ENCODE data around the gene FXYD7. TPM values are rescaled to one million over a fixed set of nuclear protein-coding genes. Genes with fewer than 3 reads are reported as not detected.

The FXYD7 gene
- total and polyA plus RNA-seq, 2 of the 13 experiments (the other 11 are each of a cell fraction or from before 2014, with no cell fraction given) = 0.55 TPM; not detected in 1

DNA sequence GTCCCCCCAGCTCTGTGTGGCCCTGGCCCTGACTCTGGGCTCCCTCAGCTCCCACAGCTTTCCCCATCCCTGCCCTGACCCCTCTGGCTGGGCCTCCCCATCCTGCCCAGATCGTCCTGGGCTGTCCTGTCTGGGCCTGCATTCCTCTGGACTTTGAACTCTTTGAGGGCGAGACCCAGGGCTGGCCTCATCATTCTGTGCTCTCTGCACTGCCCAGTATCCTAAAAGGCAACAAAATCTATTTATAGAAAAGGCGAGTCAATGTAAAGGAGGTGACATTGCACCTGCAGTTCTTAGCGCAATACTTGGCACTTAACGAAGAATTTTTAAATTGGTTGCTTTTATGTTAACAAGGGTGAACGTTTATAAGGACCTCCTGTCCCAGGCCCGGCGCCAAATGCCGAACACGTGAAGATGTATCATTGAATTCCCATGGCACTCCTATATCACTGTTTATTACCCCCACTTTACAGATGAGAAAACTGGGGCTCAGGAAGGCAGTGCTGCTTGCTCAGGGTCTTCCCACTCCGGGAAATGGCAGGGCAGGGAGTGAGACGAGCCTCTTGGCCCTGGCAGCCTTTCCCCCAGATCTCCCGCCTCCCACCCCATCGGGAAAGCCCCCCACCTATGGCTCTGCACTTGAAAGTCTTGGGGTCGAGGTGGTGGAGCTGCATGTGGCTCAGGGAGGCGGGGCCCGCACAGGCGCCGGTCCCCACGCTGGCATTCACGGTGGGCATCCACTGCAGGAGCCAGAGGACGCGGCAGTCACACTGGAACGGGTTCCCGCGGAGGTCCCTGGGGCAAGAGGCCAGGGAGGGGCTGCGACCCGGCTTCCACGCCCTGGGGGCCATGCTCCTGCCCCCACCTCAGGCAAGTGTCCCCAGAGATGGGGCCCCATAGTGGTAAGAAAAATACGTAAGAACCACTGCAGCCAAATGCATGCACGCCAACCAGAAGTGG lies 12.0 kb upstream of the FXYD7 start (continued):
- TF ChIP-seq, protein P1, sequence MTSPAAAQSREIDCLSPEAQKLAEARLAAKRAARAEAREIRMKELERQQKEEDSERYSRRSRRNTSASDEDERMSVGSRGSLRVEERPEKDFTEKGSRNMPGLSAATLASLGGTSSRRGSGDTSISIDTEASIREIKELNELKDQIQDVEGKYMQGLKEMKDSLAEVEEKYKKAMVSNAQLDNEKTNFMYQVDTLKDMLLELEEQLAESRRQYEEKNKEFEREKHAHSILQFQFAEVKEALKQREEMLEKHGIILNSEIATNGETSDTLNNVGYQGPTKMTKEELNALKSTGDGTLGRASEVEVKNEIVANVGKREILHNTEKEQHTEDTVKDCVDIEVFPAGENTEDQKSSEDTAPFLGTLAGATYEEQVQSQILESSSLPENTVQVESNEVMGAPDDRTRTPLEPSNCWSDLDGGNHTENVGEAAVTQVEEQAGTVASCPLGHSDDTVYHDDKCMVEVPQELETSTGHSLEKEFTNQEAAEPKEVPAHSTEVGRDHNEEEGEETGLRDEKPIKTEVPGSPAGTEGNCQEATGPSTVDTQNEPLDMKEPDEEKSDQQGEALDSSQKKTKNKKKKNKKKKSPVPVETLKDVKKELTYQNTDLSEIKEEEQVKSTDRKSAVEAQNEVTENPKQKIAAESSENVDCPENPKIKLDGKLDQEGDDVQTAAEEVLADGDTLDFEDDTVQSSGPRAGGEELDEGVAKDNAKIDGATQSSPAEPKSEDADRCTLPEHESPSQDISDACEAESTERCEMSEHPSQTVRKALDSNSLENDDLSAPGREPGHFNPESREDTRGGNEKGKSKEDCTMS (CRISPR knock-in tag; conservative IDR thresholded peaks at IDR 0.05) = no peak
- TF ChIP-seq, protein P2, sequence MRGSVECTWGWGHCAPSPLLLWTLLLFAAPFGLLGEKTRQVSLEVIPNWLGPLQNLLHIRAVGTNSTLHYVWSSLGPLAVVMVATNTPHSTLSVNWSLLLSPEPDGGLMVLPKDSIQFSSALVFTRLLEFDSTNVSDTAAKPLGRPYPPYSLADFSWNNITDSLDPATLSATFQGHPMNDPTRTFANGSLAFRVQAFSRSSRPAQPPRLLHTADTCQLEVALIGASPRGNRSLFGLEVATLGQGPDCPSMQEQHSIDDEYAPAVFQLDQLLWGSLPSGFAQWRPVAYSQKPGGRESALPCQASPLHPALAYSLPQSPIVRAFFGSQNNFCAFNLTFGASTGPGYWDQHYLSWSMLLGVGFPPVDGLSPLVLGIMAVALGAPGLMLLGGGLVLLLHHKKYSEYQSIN (CRISPR knock-in tag; IDR thresholded peaks at IDR 0.05; ENCODE audit: borderline replicate concordance) = no peak
- TF ChIP-seq ZNF670 (CRISPR knock-in tag; IDR thresholded peaks at IDR 0.05; ENCODE audit: borderline replicate concordance) (no peak), RBAK (CRISPR knock-in tag; IDR thresholded peaks at IDR 0.05) (no peak), MIXL1 (CRISPR knock-in tag; IDR thresholded peaks at IDR 0.05) (peak; percentile 68), ZNF841 (CRISPR knock-in tag; IDR thresholded peaks at IDR 0.05; ENCODE audit: borderline replicate concordance) (no peak), HOXA7 (CRISPR knock-in tag; IDR thresholded peaks at IDR 0.05) (no peak), KMT2A (CRISPR knock-in tag; IDR thresholded peaks at IDR 0.05) (no peak), KLF16 (CRISPR knock-in tag; IDR thresholded peaks at IDR 0.05) (no peak), ZNF12 (CRISPR knock-in tag; IDR thresholded peaks at IDR 0.05) (no peak), IRF2 (CRISPR knock-in tag; IDR thresholded peaks at IDR 0.05) (no peak; the same call in 1 of the 2 replicates), ZNF235 (CRISPR knock-in tag; IDR thresholded peaks at IDR 0.05; ENCODE audit: borderline replicate concordance) (no peak), NFYC (CRISPR knock-in tag; IDR thresholded peaks at IDR 0.05) (no peak), SRY (CRISPR knock-in tag; IDR thresholded peaks at IDR 0.05) (no peak)
- TF ChIP-seq, protein P3, sequence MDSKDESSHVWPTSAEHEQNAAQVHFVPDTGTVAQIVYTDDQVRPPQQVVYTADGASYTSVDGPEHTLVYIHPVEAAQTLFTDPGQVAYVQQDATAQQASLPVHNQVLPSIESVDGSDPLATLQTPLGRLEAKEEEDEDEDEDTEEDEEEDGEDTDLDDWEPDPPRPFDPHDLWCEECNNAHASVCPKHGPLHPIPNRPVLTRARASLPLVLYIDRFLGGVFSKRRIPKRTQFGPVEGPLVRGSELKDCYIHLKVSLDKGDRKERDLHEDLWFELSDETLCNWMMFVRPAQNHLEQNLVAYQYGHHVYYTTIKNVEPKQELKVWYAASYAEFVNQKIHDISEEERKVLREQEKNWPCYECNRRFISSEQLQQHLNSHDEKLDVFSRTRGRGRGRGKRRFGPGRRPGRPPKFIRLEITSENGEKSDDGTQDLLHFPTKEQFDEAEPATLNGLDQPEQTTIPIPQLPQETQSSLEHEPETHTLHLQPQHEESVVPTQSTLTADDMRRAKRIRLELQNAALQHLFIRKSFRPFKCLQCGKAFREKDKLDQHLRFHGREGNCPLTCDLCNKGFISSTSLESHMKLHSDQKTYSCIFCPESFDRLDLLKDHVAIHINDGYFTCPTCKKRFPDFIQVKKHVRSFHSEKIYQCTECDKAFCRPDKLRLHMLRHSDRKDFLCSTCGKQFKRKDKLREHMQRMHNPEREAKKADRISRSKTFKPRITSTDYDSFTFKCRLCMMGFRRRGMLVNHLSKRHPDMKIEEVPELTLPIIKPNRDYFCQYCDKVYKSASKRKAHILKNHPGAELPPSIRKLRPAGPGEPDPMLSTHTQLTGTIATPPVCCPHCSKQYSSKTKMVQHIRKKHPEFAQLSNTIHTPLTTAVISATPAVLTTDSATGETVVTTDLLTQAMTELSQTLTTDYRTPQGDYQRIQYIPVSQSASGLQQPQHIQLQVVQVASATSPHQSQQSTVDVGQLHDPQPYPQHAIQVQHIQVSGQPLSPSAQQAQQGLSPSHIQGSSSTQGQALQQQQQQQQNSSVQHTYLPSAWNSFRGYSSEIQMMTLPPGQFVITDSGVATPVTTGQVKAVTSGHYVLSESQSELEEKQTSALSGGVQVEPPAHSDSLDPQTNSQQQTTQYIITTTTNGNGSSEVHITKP (CRISPR knock-in tag; IDR thresholded peaks at IDR 0.05; ENCODE audit: low read depth) = no peak
- TF ChIP-seq, protein P4, sequence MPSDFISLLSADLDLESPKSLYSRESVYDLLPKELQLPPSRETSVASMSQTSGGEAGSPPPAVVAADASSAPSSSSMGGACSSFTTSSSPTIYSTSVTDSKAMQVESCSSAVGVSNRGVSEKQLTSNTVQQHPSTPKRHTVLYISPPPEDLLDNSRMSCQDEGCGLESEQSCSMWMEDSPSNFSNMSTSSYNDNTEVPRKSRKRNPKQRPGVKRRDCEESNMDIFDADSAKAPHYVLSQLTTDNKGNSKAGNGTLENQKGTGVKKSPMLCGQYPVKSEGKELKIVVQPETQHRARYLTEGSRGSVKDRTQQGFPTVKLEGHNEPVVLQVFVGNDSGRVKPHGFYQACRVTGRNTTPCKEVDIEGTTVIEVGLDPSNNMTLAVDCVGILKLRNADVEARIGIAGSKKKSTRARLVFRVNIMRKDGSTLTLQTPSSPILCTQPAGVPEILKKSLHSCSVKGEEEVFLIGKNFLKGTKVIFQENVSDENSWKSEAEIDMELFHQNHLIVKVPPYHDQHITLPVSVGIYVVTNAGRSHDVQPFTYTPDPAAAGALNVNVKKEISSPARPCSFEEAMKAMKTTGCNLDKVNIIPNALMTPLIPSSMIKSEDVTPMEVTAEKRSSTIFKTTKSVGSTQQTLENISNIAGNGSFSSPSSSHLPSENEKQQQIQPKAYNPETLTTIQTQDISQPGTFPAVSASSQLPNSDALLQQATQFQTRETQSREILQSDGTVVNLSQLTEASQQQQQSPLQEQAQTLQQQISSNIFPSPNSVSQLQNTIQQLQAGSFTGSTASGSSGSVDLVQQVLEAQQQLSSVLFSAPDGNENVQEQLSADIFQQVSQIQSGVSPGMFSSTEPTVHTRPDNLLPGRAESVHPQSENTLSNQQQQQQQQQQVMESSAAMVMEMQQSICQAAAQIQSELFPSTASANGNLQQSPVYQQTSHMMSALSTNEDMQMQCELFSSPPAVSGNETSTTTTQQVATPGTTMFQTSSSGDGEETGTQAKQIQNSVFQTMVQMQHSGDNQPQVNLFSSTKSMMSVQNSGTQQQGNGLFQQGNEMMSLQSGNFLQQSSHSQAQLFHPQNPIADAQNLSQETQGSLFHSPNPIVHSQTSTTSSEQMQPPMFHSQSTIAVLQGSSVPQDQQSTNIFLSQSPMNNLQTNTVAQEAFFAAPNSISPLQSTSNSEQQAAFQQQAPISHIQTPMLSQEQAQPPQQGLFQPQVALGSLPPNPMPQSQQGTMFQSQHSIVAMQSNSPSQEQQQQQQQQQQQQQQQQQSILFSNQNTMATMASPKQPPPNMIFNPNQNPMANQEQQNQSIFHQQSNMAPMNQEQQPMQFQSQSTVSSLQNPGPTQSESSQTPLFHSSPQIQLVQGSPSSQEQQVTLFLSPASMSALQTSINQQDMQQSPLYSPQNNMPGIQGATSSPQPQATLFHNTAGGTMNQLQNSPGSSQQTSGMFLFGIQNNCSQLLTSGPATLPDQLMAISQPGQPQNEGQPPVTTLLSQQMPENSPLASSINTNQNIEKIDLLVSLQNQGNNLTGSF (CRISPR knock-in tag; IDR thresholded peaks at IDR 0.05) = no peak

Data from HepG2 (cell line).